SK-N-SH (cell line): Measurements from ENCODE around the gene CYTH3. TPM values are rescaled to one million over a fixed set of nuclear protein-coding genes. Genes with fewer than 3 reads are reported as not detected.
A peak's percentile ranks its signal among the peaks of the same experiment; 100 is the strongest.

Source experiments
- CTCF ChIA-PET: fragments of 300-600, 350-600 bp; formaldehyde crosslinking; extraction: SDS; loops from one replicate; lab custom pipeline; 2021; lab: Yijun Ruan, JAX
- POLR2A ChIA-PET: fragments of 350-600 bp; sonication (Branson Sonifier 250); formaldehyde crosslinking; extraction: SDS; loops from one replicate; lab custom pipeline; 2020; ENCODE audit warnings: antibody characterized with exemption, inconsistent platforms; lab: Yijun Ruan, JAX
- DNase-seq: peaks from one replicate; pipeline ENCODE4 v3.0.0; 2012
- H2AFZ ChIP-seq: fragments of 200-600 bp; sonication (generic); 2 replicates; pipeline ENCODE4 v1.8.1; 2016; ENCODE audit warnings: antibody characterized with exemption, mild to moderate bottlenecking, low read depth
- H3F3A ChIP-seq: fragments of 200-600 bp; sonication (generic); replicated peaks from 2 replicates; pipeline ENCODE3; 2016; ENCODE audit warnings: antibody characterized with exemption, mild to moderate bottlenecking; ENCODE audit not compliant: insufficient read depth
- H3K27ac ChIP-seq, 2 experiments: fragments of 200-500 bp in 1 of 2; fragments of 200-600 bp in 1 of 2; sonication (Bioruptor generic) in 1 of 2; sonication (generic), shearing (Covaris generic) in 1 of 2; 2 replicates each; pipeline versions ENCODE4 v1.5.1 to v1.6.1; 2014 to 2016; ENCODE audit warnings: low read depth in 2 of 2, inconsistent platforms in 1 of 2, low read length in 1 of 2, mild to moderate bottlenecking in 1 of 2, mixed read lengths in 1 of 2
- H3K27me3 ChIP-seq: fragments of 200-600 bp; sonication (generic), shearing (Covaris generic); 2 replicates; pipeline ENCODE4 v1.6.1; 2016; ENCODE audit warnings: mixed run types; ENCODE audit not compliant: insufficient read depth
- H3K36me3 ChIP-seq, 2 experiments: fragments of 200-500 bp in 1 of 2; fragments of 200-600 bp in 1 of 2; sonication (Bioruptor generic) in 1 of 2; sonication (generic) in 1 of 2; replicated peaks in 1 of 2; 2 replicates each; pipeline versions ENCODE3 to v1.5.1; 2014 to 2016; ENCODE audit warnings: low read length in 1 of 2, mild to moderate bottlenecking in 1 of 2; ENCODE audit not compliant: insufficient read depth in 2 of 2, control insufficient read depth in 1 of 2
- H3K4me1 ChIP-seq, 2 experiments: fragments of 200-500 bp in 1 of 2; fragments of 200-600 bp in 1 of 2; sonication (Bioruptor generic) in 1 of 2; sonication (generic), shearing (Covaris generic) in 1 of 2; 2 replicates each; pipeline versions ENCODE4 v1.5.1 to v1.6.1; 2014 to 2016; ENCODE audit warnings: low read depth in 1 of 2, low read length in 1 of 2, mixed run types in 1 of 2; ENCODE audit not compliant: insufficient read depth in 2 of 2, control insufficient read depth in 1 of 2
- H3K4me2 ChIP-seq: fragments of 200-600 bp; sonication (generic), shearing (Covaris generic); 2 replicates; pipeline ENCODE4 v1.6.1; 2017; ENCODE audit warnings: mixed run types
- H3K4me3 ChIP-seq, 2 experiments: fragments of 200-500 bp in 1 of 2; fragments of 200-600 bp in 1 of 2; sonication (Bioruptor generic) in 1 of 2; sonication (generic), shearing (Covaris generic) in 1 of 2; 2 replicates each; pipeline versions ENCODE4 v1.5.1 to v1.8.1; 2014 to 2016; ENCODE audit warnings: low read depth in 2 of 2, inconsistent platforms in 1 of 2, low read length in 1 of 2, mild to moderate bottlenecking in 1 of 2, mixed read lengths in 1 of 2, moderate library complexity in 1 of 2
- H3K79me2 ChIP-seq: fragments of 200-600 bp; sonication (generic); 2 replicates; pipeline ENCODE4 v1.8.1; 2017; ENCODE audit warnings: mild to moderate bottlenecking; ENCODE audit not compliant: insufficient read depth
- H3K9ac ChIP-seq: fragments of 200-600 bp; sonication (generic); 2 replicates; pipeline ENCODE4 v1.6.1; 2017; ENCODE audit warnings: mixed run types
- H3K9me2 ChIP-seq: fragments of 200-600 bp; sonication (generic); 2 replicates; pipeline ENCODE4 v1.6.1; 2017; ENCODE audit warnings: mixed run types
- H3K9me3 ChIP-seq: fragments of 200-600 bp; sonication (generic); 2 replicates; pipeline ENCODE4 v1.6.1; 2017; ENCODE audit warnings: mixed run types, mild to moderate bottlenecking, moderate library complexity
- H4K20me1 ChIP-seq: fragments of 200-600 bp; sonication (generic); 2 replicates; pipeline ENCODE4 v1.6.1; 2017; ENCODE audit warnings: mild to moderate bottlenecking, mixed run types; ENCODE audit not compliant: insufficient read depth
- CHD2 ChIP-seq: fragments of 150-350 bp; IDR thresholded peaks from 2 replicates; pipeline ENCODE4 v1.6.1; 2018; ENCODE audit warnings: low read length; ENCODE audit not compliant: partially characterized antibody
- CTCF ChIP-seq: fragments of 200-600 bp; sonication (generic); IDR thresholded peaks from 2 replicates; pipeline ENCODE4 v1.6.1; 2017; ENCODE audit warnings: antibody characterized with exemption, mild to moderate bottlenecking, moderate library complexity
- ELF1 ChIP-seq: IDR thresholded peaks from 2 replicates; pipeline ENCODE4 v1.4.0; 2012
- EP300 ChIP-seq, 2 experiments: IDR thresholded peaks; 2 replicates each; pipeline versions ENCODE4 v1.4.0 to v1.6.1; 2012; ENCODE audit warnings: borderline replicate concordance in 1 of 2, low read depth in 1 of 2, low read length in 1 of 2
- EZH2phosphoT487 ChIP-seq: fragments of 200-600 bp; sonication (generic); IDR thresholded peaks from 2 replicates; pipeline ENCODE4 v1.6.1; 2017; ENCODE audit warnings: low read depth, mixed run types, mild to moderate bottlenecking, antibody characterized with exemption, moderate library complexity, borderline replicate concordance
- GABPA ChIP-seq: IDR thresholded peaks from 2 replicates; pipeline ENCODE4 v1.4.0; 2012; ENCODE audit warnings: low read depth, mild to moderate bottlenecking
- MEF2A ChIP-seq: IDR thresholded peaks from 2 replicates; pipeline ENCODE4 v1.4.0; 2012; ENCODE audit warnings: low read depth, borderline replicate concordance
- MXI1 ChIP-seq: IDR thresholded peaks from 2 replicates; pipeline ENCODE4 v1.6.1; 2012; ENCODE audit warnings: mild to moderate bottlenecking, low read depth, low read length, improper control_type of control experiment
- NRF1 ChIP-seq: IDR thresholded peaks from 2 replicates; pipeline ENCODE4 v1.6.1; 2012; ENCODE audit warnings: low read depth, mild to moderate bottlenecking, low read length
- POLR2AphosphoS5 ChIP-seq: IDR thresholded peaks from 2 replicates; pipeline ENCODE4 v1.6.1; 2012; ENCODE audit warnings: low read depth, low read length
- RAD21 ChIP-seq: IDR thresholded peaks from 2 replicates; pipeline ENCODE4 v1.6.1; 2012; ENCODE audit warnings: mild to moderate bottlenecking, low read length
- RCOR1 ChIP-seq: fragments of 150-350 bp; IDR thresholded peaks from 2 replicates; pipeline ENCODE4 v1.6.1; 2017; ENCODE audit warnings: antibody characterized with exemption, low read length
- RFX5 ChIP-seq: IDR thresholded peaks from 2 replicates; pipeline ENCODE4 v1.6.1; 2012; ENCODE audit warnings: mild to moderate bottlenecking, improper control_type of control experiment, low read length
- RXRA ChIP-seq: IDR thresholded peaks from 2 replicates; pipeline ENCODE4 v1.4.0; 2012; ENCODE audit warnings: low read depth, mild to moderate bottlenecking, borderline replicate concordance
- TEAD4 ChIP-seq: IDR thresholded peaks from 2 replicates; pipeline ENCODE4 v1.4.0; 2012; ENCODE audit warnings: mild to moderate bottlenecking, borderline replicate concordance; ENCODE audit not compliant: insufficient read depth
- USF1 ChIP-seq: IDR thresholded peaks from 2 replicates; pipeline ENCODE4 v1.4.0; 2012; ENCODE audit warnings: low read depth, borderline replicate concordance
- YY1 ChIP-seq: IDR thresholded peaks from 2 replicates; pipeline ENCODE4 v1.4.0; 2012; ENCODE audit warnings: low read depth, mild to moderate bottlenecking
- WGBS: methylation state at CpG from one replicate; pipeline ENCODE4 v1.1.6; 2017; ENCODE audit warnings: low lambda C conversion rate; 5-methylcytosine and 5-hydroxymethylcytosine counted together
- polyA plus RNA-seq, 3 experiments: library from polyadenylated mRNA; depleted of rRNA; stranded (reverse); fragments of >200 nt; gene quantifications; 2 replicates each; pipeline ENCODE4 v1.2.3, GENCODE V29; 2012

The CYTH3 gene
- polyA plus RNA-seq, 1 of the 3 experiments (the other 2 are of a cell fraction) = 55.1 TPM

GRCh38 chr7:6162331-6162620, 110.1 kb downstream of the CYTH3 start:
- ChIA-PET CTCF (interaction anchor here (1.2 to 5.8 kb wide), 3 partner anchors 13 to 161 kb away, joined by 3 to 153 read pairs (median 4); no protein-coding TSS in a partner anchor), POLR2A (interaction anchor here (1.1 kb wide), 1 partner anchor 159 kb away, joined by 3 read pairs; no protein-coding TSS in a partner anchor)
- 95% methylated on average over 7 of the region's 8 CpGs for WGBS
- Histone ChIP-seq H3K4me3 (no peak overlapping the region), H3K36me3 (peaks cover 31 to 86% of the 10 kb centered on the region in 2 experiments), H3K9me3 (no peaks in the 10 kb centered on the region), H3K9ac (no peak overlapping the region), H3K27me3 (no peaks in the 10 kb centered on the region), H2AFZ (no peak overlapping the region), H3K4me2 (no peak overlapping the region), H3K79me2 (0 out of 2 replicates have a peak, but pooled peaks cover 6% of the 10 kb centered on the region), H3K4me1 (peaks cover 0 to 50% of the 10 kb centered on the region in 2 experiments; a peak in 1 of 4 replicates), H3K9me2 (no peaks in the 10 kb centered on the region), H3F3A (peaks cover 20% of the 10 kb centered on the region), H4K20me1 (peaks cover 4% of the 10 kb centered on the region; the same call in 1 of the 2 replicates), H3K27ac (peak overlapping the region; percentile 10 to 69; a peak in 3 of 4 replicates)
- peak; percentile 77 for DNase-seq
- TF ChIP-seq MXI1 (0 out of 2 replicates have a peak, but pooled peaks have one; percentile 37), RAD21 (peak; percentile 20; the same call in 1 of the 2 replicates), GABPA (no peak), TEAD4 (no peak), USF1 (no peak), ELF1 (no peak), CHD2 (no peak), EP300 (IDR thresholded peaks at IDR 0.05; ENCODE audit: borderline replicate concordance in 1 of 2, low read depth in 1 of 2, low read length in 1 of 2) (peak in 1 of 2 experiments; percentile 26; a peak in 1 of 4 replicates), YY1 (no peak)

GRCh38 chr7:6161463-6162330, 110.7 kb downstream of the CYTH3 start:
- Histone ChIP-seq H3K36me3 (peaks cover 35 to 92% of the 10 kb centered on the region in 2 experiments), H2AFZ (no peak overlapping the region), H3K9me3 (no peaks in the 10 kb centered on the region), H3K4me2 (no peak overlapping the region), H3K4me1 (peaks cover 0 to 44% of the 10 kb centered on the region in 2 experiments; a peak in 1 of 4 replicates), H3K79me2 (0 out of 2 replicates have a peak, but pooled peaks cover 6% of the 10 kb centered on the region), H3K27me3 (no peaks in the 10 kb centered on the region), H3K4me3 (no peak overlapping the region), H3F3A (peaks cover 20% of the 10 kb centered on the region), H3K9me2 (no peaks in the 10 kb centered on the region), H3K9ac (no peak overlapping the region), H3K27ac (peak overlapping the region; percentile 10 to 69; a peak in 3 of 4 replicates), H4K20me1 (peaks cover 4% of the 10 kb centered on the region; the same call in 1 of the 2 replicates)
- TF ChIP-seq YY1 (no peak), USF1 (no peak), MEF2A (no peak), POLR2AphosphoS5 (no peak), MXI1 (no peak), NRF1 (no peak), RCOR1 (no peak), CTCF (no peak), TEAD4 (no peak), ELF1 (no peak), RXRA (no peak), RAD21 (no peak), EZH2phosphoT487 (no peak), RFX5 (no peak)
- ChIA-PET CTCF (interaction anchor here (1.1 to 5.8 kb wide), 10 partner anchors 11 to 322 kb away, joined by 3 to 153 read pairs (median 6); no protein-coding TSS in a partner anchor), POLR2A (interaction anchor here (1.1 kb wide), 1 partner anchor 160 kb away, joined by 3 read pairs; no protein-coding TSS in a partner anchor)
- 94% methylated on average over 15 of the region's 15 CpGs for WGBS
- no peak for DNase-seq
